Measurements from ENCODE around the gene SEMA6A.
"Not testable (repeated sequence)": the region's sequence is repeated elsewhere in the genome, so short reads cannot be mapped to it uniquely, and the experiment has no call there.

SEMA6A gene

GRCh38 chr5:116524051-116524904 is 50.3 kb downstream of the SEMA6A start:
- in situ Hi-C loops (cut with HindIII; ENCODE audit: low sequenced_read_pairs), result no loop called here

- in situ Hi-C loops (cut with HindIII; ENCODE audit: low sequenced_read_pairs), result not testable (repeated sequence)
These were observed 51.4 kb downstream of the SEMA6A start for GRCh38 chr5:116523182-116523581.

- in situ Hi-C loops (cut with HindIII; ENCODE audit: low sequenced_read_pairs), result no loop called here
These were observed 52.1 kb downstream of the SEMA6A start for GRCh38 chr5:116522356-116523136.

GRCh38 chr5:116521173-116521872 is 53.3 kb downstream of the SEMA6A start:
- in situ Hi-C loops (cut with HindIII; ENCODE audit: low sequenced_read_pairs), result no loop called here

- in situ Hi-C loops (cut with HindIII; ENCODE audit: low sequenced_read_pairs), result no loop called here
These were observed 53.9 kb downstream of the SEMA6A start for GRCh38 chr5:116520771-116521170.

- in situ Hi-C loops (cut with HindIII; ENCODE audit: low sequenced_read_pairs), result no loop called here
These were observed 56.2 kb downstream of the SEMA6A start for GRCh38 chr5:116518423-116518822.

- in situ Hi-C loops (cut with HindIII; ENCODE audit: low sequenced_read_pairs), result no loop called here
These were observed 57.1 kb downstream of the SEMA6A start for GRCh38 chr5:116517488-116517887.

- in situ Hi-C loops (cut with HindIII; ENCODE audit: low sequenced_read_pairs), result no loop called here
These were observed 58.6 kb downstream of the SEMA6A start for GRCh38 chr5:116516021-116516420.

GRCh38 chr5:116514421-116514970 is 60.1 kb downstream of the SEMA6A start:
- in situ Hi-C loops (cut with HindIII; ENCODE audit: low sequenced_read_pairs), result no loop called here

GRCh38 chr5:116510517-116510916 is 64.1 kb downstream of the SEMA6A start:
- in situ Hi-C loops (cut with HindIII; ENCODE audit: low sequenced_read_pairs), result no loop called here

GRCh38 chr5:116509483-116510244 is 65.0 kb downstream of the SEMA6A start:
- in situ Hi-C loops (cut with HindIII; ENCODE audit: low sequenced_read_pairs), result no loop called here

GRCh38 chr5:116508835-116509234 is 65.8 kb downstream of the SEMA6A start:
- in situ Hi-C loops (cut with HindIII; ENCODE audit: low sequenced_read_pairs), result no loop called here

- in situ Hi-C loops (cut with HindIII; ENCODE audit: low sequenced_read_pairs), result no loop called here
These were observed 66.5 kb downstream of the SEMA6A start for GRCh38 chr5:116507941-116508655.

GRCh38 chr5:116507051-116507537 is 67.5 kb downstream of the SEMA6A start:
- in situ Hi-C loops (cut with HindIII; ENCODE audit: low sequenced_read_pairs), result no loop called here

GRCh38 chr5:116506488-116506887 is 68.1 kb downstream of the SEMA6A start:
- in situ Hi-C loops (cut with HindIII; ENCODE audit: low sequenced_read_pairs), result no loop called here

- in situ Hi-C loops (cut with HindIII; ENCODE audit: low sequenced_read_pairs), result no loop called here
These were observed 69.9 kb downstream of the SEMA6A start for GRCh38 chr5:116504593-116505166.

- in situ Hi-C loops (cut with HindIII; ENCODE audit: low sequenced_read_pairs), result no loop called here
These were observed 72.0 kb downstream of the SEMA6A start for GRCh38 chr5:116502616-116503015.

GRCh38 chr5:116502138-116502537 is 72.5 kb downstream of the SEMA6A start:
- in situ Hi-C loops (cut with HindIII; ENCODE audit: low sequenced_read_pairs), result no loop called here

- in situ Hi-C loops (cut with HindIII; ENCODE audit: low sequenced_read_pairs), result no loop called here
These were observed 76.0 kb downstream of the SEMA6A start for GRCh38 chr5:116498503-116499048.

Measured in endothelial cell of hepatic sinusoid (primary cell).